SK-N-SH treated with all-trans-retinoic acid at 6 μM for 48 hours (cell line): Measurements from ENCODE around the gene GRB2.
A peak's percentile ranks its signal among the peaks of the same experiment; 100 is the strongest.

Experiments used
- ATAC-seq: fragments of 200-7000 bp; cut with Tn5 transposase; 3 replicates; pipeline ENCODE4 v1.9.1; 2020; ENCODE audit warnings: mild to moderate bottlenecking, moderate library complexity
- CSDC2 ChIP-seq: fragments of 250-450 bp; sonication (Bioruptor Pico); IDR thresholded peaks from 2 replicates; pipeline ENCODE4 v1.5.0; 2020; ENCODE audit warnings: mild to moderate bottlenecking, moderate library complexity
- ESRRG ChIP-seq: fragments of 250-450 bp; sonication (Bioruptor Pico); IDR thresholded peaks from 2 replicates; pipeline ENCODE4 v1.6.1; 2021; ENCODE audit warnings: mild to moderate bottlenecking
- GLIS3 ChIP-seq: fragments of 250-450 bp; sonication (Bioruptor Pico); IDR thresholded peaks from 2 replicates; pipeline ENCODE4 v1.5.0; 2020; ENCODE audit warnings: mild to moderate bottlenecking, moderate library complexity
- ISL1 ChIP-seq: fragments of 250-450 bp; sonication (Bioruptor Pico); IDR thresholded peaks from 2 replicates; pipeline ENCODE4 v2.1.2; 2022; ENCODE audit warnings: mild to moderate bottlenecking, moderate library complexity
- OSR1 ChIP-seq: fragments of 250-450 bp; sonication (Bioruptor Pico); IDR thresholded peaks from 2 replicates; pipeline ENCODE4 v1.8.0; 2022; ENCODE audit warnings: moderate library complexity, mild to moderate bottlenecking, inconsistent platforms
- PPARA ChIP-seq: fragments of 250-450 bp; sonication (Bioruptor Pico); IDR thresholded peaks from 2 replicates; pipeline ENCODE4 v1.5.0; 2020; ENCODE audit warnings: mild to moderate bottlenecking, borderline replicate concordance
- SNAI2 ChIP-seq: fragments of 250-450 bp; sonication (Bioruptor Pico); IDR thresholded peaks from 2 replicates; pipeline ENCODE4 v1.5.0; 2020; ENCODE audit warnings: mild to moderate bottlenecking, moderate library complexity
- TCF4 ChIP-seq: fragments of 250-450 bp; sonication (Bioruptor Pico); IDR thresholded peaks from 2 replicates; pipeline ENCODE4 v1.8.0; 2021; ENCODE audit warnings: mild to moderate bottlenecking, moderate library complexity, borderline replicate concordance
- TOX ChIP-seq: fragments of 250-450 bp; sonication (Bioruptor Pico); IDR thresholded peaks from 2 replicates; pipeline ENCODE4 v1.8.0; 2021; ENCODE audit warnings: mild to moderate bottlenecking, moderate library complexity, borderline replicate concordance
- ZC3H10 ChIP-seq: fragments of 250-450 bp; sonication (Bioruptor Pico); IDR thresholded peaks from 2 replicates; pipeline ENCODE4 v1.5.1; 2021; ENCODE audit warnings: mild to moderate bottlenecking, moderate library complexity
- ZFP3 ChIP-seq: fragments of 250-450 bp; sonication (Bioruptor Pico); IDR thresholded peaks from 2 replicates; pipeline ENCODE4 v1.5.0; 2020; ENCODE audit warnings: mild to moderate bottlenecking, moderate library complexity
- ZFP30 ChIP-seq: fragments of 450-650 bp; formaldehyde crosslinking; IDR thresholded peaks from 2 replicates; pipeline ENCODE4 v1.5.0; 2022; ENCODE audit warnings: mild to moderate bottlenecking, moderate library complexity
- ZNF70 ChIP-seq: fragments of 450-650 bp; formaldehyde crosslinking; IDR thresholded peaks from 2 replicates; pipeline ENCODE4 v1.5.0; 2020; ENCODE audit warnings: mild to moderate bottlenecking, moderate library complexity
- ZNF8 ChIP-seq: fragments of 450-650 bp; formaldehyde crosslinking; IDR thresholded peaks from 2 replicates; pipeline ENCODE4 v1.5.0; 2020; ENCODE audit warnings: mild to moderate bottlenecking, moderate library complexity
- TF ChIP-seq, protein P1 (sequence below): fragments of 250-450 bp; sonication (Bioruptor Pico); IDR thresholded peaks from 2 replicates; pipeline ENCODE4 v1.5.1; 2021; ENCODE audit warnings: mild to moderate bottlenecking, moderate library complexity
- TF ChIP-seq, protein P2 (sequence below): fragments of 250-450 bp; sonication (Bioruptor Pico); IDR thresholded peaks from 2 replicates; pipeline ENCODE4 v1.5.1; 2020; ENCODE audit warnings: low read depth, mild to moderate bottlenecking, moderate library complexity
- TF ChIP-seq, protein P3 (sequence below): fragments of 250-450 bp; sonication (Bioruptor Pico); IDR thresholded peaks from 2 replicates; pipeline ENCODE4 v1.8.0; 2020; ENCODE audit warnings: mild to moderate bottlenecking, moderate library complexity, borderline replicate concordance
- TF ChIP-seq, protein P4 (sequence below): fragments of 250-450 bp; sonication (Bioruptor Pico); IDR thresholded peaks from 2 replicates; pipeline ENCODE4 v1.8.0; 2021; ENCODE audit warnings: low read depth, mild to moderate bottlenecking, moderate library complexity, borderline replicate concordance
- TF ChIP-seq, protein P5 (sequence below): fragments of 250-450 bp; sonication (Bioruptor Pico); IDR thresholded peaks from 2 replicates; pipeline ENCODE4 v1.5.0; 2020; ENCODE audit warnings: mild to moderate bottlenecking, moderate library complexity

Gene GRB2

DNA sequence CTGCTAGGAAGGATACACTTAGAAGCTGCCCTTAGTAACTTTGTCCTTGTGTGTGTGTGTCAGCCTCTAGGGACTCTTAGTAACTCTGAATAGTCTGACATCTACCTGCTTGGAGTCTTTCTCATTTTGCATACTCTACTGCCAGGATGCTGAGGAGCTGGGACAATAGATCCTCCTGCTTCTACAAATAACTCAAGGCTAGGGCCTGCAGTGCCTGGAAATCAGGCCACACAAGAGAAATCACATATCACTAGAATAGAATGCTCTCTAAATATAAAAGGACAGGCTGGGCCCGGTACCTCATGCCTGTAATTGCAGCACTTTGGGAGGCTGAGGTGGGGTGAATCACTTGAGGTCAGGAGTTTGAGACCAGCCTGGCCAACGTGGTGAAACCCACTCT is 77.7 kb downstream of the GRB2 start (continued):
- TF ChIP-seq, protein P1, sequence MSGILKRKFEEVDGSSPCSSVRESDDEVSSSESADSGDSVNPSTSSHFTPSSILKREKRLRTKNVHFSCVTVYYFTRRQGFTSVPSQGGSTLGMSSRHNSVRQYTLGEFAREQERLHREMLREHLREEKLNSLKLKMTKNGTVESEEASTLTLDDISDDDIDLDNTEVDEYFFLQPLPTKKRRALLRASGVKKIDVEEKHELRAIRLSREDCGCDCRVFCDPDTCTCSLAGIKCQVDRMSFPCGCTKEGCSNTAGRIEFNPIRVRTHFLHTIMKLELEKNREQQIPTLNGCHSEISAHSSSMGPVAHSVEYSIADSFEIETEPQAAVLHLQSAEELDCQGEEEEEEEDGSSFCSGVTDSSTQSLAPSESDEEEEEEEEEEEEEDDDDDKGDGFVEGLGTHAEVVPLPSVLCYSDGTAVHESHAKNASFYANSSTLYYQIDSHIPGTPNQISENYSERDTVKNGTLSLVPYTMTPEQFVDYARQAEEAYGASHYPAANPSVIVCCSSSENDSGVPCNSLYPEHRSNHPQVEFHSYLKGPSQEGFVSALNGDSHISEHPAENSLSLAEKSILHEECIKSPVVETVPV (CRISPR knock-in tag): no peak
- no peak for TF ChIP-seq ZFP3 (CRISPR knock-in tag)
- no peak for TF ChIP-seq ISL1 (CRISPR knock-in tag)
- no peak for TF ChIP-seq CSDC2 (CRISPR knock-in tag)
- TF ChIP-seq, protein P2, sequence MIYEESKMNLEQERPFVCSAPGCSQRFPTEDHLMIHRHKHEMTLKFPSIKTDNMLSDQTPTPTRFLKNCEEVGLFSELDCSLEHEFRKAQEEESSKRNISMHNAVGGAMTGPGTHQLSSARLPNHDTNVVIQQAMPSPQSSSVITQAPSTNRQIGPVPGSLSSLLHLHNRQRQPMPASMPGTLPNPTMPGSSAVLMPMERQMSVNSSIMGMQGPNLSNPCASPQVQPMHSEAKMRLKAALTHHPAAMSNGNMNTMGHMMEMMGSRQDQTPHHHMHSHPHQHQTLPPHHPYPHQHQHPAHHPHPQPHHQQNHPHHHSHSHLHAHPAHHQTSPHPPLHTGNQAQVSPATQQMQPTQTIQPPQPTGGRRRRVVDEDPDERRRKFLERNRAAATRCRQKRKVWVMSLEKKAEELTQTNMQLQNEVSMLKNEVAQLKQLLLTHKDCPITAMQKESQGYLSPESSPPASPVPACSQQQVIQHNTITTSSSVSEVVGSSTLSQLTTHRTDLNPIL (CRISPR knock-in tag): no peak

DNA sequence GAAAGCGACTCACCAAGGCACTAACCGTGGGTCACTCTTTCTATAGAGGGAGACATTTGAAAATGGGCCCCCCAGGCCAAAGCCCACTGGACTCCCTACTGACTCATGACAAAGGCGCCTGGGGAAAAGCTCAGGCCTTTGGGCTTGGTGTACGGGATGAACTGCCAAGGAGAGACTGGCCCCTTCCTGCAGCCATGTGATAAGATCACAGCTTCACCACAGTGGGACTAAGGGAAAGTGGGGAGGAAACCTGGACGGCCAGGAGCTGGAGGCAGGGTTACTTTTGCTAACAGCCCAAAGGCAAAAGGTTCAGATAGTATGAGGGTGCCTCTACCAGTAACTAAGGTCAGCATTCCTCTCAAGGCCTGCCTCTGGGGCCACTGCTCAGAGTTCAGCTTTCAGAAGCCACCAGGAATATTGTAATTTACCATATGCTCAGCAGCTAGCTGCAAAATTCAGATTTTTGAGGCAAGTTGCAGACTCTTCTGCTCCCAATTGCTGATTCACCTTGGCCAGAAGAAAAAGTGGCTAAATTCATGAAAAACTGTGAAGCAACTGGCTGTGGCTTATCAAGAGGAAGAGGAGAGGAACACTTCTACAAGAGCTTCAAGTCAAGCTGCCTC is 79.1 kb downstream of the GRB2 start:
- TF ChIP-seq, protein P2 (CRISPR knock-in tag): no peak
- TF ChIP-seq, protein P3, sequence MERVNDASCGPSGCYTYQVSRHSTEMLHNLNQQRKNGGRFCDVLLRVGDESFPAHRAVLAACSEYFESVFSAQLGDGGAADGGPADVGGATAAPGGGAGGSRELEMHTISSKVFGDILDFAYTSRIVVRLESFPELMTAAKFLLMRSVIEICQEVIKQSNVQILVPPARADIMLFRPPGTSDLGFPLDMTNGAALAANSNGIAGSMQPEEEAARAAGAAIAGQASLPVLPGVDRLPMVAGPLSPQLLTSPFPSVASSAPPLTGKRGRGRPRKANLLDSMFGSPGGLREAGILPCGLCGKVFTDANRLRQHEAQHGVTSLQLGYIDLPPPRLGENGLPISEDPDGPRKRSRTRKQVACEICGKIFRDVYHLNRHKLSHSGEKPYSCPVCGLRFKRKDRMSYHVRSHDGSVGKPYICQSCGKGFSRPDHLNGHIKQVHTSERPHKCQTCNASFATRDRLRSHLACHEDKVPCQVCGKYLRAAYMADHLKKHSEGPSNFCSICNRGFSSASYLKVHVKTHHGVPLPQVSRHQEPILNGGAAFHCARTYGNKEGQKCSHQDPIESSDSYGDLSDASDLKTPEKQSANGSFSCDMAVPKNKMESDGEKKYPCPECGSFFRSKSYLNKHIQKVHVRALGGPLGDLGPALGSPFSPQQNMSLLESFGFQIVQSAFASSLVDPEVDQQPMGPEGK (CRISPR knock-in tag): peak; percentile 79; the same call in 1 of the 2 replicates
- TF ChIP-seq, all 23 proteins: peak for 1

DNA sequence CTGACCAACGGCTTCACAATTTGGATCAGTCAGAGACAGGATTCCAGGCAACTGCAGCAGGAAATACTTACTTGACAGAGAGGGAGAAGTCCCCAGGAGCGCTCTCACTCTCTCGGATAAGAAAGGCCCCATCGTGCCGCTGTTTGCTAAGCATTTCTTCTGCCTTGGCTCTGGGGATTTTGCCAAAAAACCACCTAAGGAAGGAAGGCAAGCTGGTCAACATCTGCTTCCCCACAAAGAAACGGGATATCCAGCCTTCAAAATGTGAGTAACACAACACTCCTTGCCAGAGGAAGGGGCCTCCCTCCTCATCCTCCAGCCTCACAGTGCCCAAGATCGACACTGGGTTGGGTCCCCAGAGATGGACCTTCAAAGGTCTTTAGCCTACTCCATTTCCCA is 79.7 kb downstream of the GRB2 start:
- TF ChIP-seq ESRRG (CRISPR knock-in tag) (no peak), ZFP30 (CRISPR knock-in tag) (no peak), GLIS3 (CRISPR knock-in tag) (no peak), PPARA (CRISPR knock-in tag) (no peak), ZNF8 (CRISPR knock-in tag) (no peak), OSR1 (CRISPR knock-in tag) (no peak), ZFP3 (CRISPR knock-in tag) (no peak), ZNF70 (no peak), TOX (CRISPR knock-in tag) (no peak), SNAI2 (CRISPR knock-in tag) (no peak), ZC3H10 (no peak), TCF4 (CRISPR knock-in tag) (no peak), ISL1 (CRISPR knock-in tag) (no peak)
- TF ChIP-seq, protein P4, sequence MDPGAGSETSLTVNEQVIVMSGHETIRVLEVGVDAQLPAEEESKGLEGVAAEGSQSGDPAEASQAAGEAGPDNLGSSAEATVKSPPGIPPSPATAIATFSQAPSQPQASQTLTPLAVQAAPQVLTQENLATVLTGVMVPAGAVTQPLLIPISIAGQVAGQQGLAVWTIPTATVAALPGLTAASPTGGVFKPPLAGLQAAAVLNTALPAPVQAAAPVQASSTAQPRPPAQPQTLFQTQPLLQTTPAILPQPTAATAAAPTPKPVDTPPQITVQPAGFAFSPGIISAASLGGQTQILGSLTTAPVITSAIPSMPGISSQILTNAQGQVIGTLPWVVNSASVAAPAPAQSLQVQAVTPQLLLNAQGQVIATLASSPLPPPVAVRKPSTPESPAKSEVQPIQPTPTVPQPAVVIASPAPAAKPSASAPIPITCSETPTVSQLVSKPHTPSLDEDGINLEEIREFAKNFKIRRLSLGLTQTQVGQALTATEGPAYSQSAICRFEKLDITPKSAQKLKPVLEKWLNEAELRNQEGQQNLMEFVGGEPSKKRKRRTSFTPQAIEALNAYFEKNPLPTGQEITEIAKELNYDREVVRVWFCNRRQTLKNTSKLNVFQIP (CRISPR knock-in tag): no peak
- TF ChIP-seq, protein P3 (CRISPR knock-in tag): no peak
- TF ChIP-seq, protein P5, sequence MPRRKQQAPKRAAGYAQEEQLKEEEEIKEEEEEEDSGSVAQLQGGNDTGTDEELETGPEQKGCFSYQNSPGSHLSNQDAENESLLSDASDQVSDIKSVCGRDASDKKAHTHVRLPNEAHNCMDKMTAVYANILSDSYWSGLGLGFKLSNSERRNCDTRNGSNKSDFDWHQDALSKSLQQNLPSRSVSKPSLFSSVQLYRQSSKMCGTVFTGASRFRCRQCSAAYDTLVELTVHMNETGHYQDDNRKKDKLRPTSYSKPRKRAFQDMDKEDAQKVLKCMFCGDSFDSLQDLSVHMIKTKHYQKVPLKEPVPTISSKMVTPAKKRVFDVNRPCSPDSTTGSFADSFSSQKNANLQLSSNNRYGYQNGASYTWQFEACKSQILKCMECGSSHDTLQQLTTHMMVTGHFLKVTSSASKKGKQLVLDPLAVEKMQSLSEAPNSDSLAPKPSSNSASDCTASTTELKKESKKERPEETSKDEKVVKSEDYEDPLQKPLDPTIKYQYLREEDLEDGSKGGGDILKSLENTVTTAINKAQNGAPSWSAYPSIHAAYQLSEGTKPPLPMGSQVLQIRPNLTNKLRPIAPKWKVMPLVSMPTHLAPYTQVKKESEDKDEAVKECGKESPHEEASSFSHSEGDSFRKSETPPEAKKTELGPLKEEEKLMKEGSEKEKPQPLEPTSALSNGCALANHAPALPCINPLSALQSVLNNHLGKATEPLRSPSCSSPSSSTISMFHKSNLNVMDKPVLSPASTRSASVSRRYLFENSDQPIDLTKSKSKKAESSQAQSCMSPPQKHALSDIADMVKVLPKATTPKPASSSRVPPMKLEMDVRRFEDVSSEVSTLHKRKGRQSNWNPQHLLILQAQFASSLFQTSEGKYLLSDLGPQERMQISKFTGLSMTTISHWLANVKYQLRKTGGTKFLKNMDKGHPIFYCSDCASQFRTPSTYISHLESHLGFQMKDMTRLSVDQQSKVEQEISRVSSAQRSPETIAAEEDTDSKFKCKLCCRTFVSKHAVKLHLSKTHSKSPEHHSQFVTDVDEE (CRISPR knock-in tag): no peak
- TF ChIP-seq, protein P1 (CRISPR knock-in tag): no peak
- TF ChIP-seq, protein P2 (CRISPR knock-in tag): no peak
- TF ChIP-seq, all 23 proteins: peak for 0
- peak; percentile 32 for ATAC-seq

More for the DNA sequence above, 79.1 kb downstream of the GRB2 start:
- ATAC-seq: peak; percentile 71
